HuH-7 (cell line): ENCODE results near the gene NLRC4.
"Not testable (repeated sequence)": the region's sequence is repeated elsewhere in the genome, so short reads cannot be mapped to it uniquely, and the experiment has no call there.

ENCODE experiments used
- DNase-seq: peaks from one replicate; pipeline ENCODE4 v3.0.0; 2011; ENCODE audit warnings: low spot score

The NLRC4 gene

DNA sequence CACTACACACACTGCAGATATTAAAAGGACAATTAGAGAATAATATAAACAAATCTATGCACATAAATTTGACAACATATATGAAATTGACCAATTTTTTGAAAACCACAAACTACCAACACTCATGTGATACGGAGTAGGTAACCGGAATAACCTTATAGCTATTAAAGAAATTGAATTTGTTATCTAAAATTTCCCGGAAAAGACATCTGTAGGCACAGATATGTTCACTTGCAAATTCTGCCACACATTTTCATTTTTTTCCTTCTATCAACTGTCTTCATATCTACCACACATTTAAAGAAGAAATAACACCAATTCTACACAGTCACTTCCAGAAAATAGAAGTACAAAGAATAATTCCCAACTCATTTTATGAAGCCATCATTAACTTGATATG is 22.4 kb downstream of the NLRC4 start:
- DNase-seq, result no peak

DNA sequence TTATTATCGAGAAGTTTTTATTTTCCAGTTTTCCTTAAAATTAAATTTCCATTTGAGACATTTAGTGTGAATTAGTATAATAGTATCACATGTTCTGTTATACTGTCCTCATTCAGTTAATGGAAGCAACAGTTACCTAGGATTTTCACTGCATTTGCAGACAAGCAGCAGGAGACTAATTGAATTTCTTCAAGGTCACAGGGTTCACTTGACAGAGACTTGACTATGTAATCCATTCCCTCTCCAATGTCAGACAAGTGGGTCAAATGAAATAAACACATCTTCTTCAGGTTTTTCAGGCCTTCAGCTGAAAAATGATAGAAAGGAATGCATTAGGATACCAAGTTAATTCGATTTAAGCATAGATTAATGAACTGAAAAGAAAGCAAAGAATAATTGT is 26.7 kb downstream of the NLRC4 start:
- DNase-seq, result no peak

DNA sequence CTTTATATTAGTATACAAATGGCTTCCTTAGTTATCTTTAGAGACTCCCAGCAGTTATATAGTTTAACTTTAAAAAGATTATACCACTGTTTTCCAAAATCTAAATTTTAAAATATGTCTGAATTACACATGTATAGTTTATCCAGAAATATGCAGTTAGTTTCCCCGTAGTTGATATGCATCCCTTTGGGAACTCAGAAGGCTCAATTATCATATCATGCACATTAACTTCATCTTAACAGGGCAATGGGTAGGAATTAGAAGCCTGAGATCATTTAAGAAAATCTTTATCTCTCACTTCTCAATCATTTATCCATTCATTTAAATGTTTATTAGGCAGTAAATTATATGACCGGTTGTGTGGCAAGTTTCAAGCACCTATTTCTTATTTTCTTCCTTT is 27.2 kb downstream of the NLRC4 start:
- no peak for DNase-seq

DNA sequence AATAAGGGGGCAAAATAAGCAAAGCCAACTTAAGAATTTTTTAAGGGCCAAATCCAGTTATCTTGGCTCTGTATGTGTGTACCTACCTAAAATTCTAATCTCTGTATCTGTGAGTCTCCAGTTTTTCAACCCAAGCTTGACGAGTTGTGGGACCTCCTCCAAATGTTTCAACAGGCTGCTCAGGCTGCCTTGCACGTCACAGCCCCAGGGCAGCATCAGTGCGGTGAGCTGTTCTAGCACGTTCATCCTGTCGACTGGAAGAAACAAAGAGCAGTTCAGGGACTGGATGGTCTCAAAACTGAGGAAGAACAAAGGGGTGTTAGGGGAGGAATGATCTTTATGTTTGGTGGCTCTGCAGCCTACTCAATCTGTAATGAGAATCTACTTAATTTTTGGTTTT is 29.4 kb downstream of the NLRC4 start:
- no peak for DNase-seq

DNA sequence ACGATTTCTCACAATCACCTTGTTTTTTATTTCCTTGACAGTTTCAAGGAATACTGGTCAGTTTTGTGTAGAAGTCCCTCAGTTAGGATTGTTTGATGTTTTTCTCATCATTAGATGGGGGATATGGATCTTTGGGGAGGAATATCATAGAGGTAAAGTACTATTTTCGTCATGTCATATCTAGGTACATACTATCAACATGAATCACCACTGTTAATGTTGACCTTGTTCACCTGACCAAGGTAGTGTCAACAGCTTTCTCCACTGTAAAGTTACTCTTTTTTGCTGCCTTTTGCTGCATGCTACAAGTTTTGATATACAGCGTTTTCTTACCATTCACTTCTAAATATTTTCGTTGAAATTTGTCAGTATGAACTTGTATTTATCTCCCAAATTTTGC is 32.7 kb downstream of the NLRC4 start:
- DNase-seq, result no peak

DNA sequence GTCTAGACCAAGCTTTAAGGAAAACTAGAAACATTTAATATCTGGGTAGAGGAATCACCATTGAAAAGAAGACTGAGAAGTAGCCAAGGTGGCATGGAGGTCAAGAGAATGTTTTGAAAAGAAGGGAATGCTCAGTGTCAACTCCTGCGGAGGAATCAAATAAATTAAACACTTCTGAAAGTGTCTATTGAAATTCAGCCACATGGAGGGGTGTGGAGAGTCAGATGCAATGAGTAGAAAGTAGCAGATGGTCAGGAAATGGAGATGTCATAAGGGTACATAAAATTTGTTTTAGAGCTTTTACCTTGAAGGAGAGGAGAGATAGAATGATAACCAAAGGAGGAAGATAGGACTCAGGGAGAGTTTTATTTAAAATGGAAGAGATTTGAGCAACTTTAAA is 35.1 kb downstream of the NLRC4 start:
- DNase-seq, result no peak

DNA sequence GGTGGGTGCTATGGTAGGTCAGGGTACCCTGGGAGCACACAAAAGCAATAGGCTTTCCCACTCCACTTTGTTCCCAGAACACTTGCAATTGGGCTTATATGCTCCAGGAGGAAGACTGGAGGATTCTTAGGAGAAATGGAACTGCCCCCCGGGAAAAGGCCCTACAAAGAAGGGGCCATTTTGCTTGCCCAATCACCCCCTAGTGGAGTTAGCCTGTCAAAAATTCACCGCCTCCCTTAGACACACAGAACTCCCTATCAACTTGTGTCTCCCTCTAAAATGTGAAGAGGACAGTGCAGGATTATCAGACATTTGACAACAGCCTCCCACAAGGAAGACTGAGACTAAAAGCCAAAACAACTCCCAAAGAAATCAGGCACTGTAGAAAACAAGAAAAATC is 36.5 kb downstream of the NLRC4 start:
- DNase-seq, result no peak

DNA sequence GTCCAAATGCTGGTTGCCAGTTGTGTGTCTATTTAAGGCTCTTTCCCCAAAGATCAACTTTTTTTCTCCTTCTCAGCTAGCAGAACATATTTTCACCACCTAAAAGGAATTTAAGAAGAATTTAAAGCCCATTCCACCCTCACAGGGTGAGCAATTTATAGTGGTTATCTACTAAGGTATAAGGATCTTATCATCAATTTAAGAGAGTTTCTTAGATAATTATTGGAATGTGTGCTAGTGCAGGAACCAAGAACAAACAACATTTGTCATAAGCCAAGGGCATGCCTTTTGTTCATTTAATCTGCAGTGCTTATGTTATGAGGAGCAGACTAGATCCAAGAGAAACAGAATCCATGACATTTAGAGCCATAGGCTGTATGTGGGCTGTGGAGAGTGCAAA is 37.2 kb downstream of the NLRC4 start:
- DNase-seq, result no peak

DNA sequence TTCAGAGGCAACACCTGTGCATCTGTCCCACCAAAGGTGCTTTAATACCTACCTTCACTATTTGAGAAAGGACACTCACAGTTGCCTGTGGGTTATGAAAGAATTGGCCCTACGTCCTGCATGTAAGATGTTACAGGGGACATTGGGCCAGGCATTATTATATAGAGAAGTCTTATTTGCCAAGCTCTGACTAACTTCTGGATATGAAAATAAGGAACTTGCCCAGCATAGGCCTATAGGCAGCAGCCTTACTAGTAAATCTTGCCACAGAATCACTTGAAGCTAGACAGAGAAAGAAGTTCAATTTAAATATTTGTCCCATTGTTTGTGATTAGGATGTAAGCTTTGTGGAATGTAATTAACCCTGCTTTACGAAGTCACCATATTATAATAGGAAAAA is 41.7 kb downstream of the NLRC4 start:
- DNase-seq, result no peak

DNA sequence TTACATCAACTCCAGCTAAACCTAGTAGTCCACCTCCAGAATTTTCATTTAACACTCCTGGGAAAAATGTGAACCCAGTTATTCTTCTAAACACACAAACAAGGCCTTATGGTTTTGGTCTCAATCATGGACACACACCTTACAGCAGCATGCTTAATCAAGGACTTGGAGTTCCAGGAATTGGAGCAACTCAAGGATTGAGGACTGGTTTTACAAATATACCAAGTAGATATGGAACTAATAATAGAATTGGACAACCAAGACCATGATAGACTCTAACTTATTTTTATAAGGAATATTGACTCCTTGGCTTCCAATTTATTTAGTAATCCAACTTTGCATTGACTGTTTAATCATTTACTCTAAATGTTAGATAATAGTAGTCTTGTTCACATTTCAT is 44.2 kb downstream of the NLRC4 start:
- no peak for DNase-seq

DNA sequence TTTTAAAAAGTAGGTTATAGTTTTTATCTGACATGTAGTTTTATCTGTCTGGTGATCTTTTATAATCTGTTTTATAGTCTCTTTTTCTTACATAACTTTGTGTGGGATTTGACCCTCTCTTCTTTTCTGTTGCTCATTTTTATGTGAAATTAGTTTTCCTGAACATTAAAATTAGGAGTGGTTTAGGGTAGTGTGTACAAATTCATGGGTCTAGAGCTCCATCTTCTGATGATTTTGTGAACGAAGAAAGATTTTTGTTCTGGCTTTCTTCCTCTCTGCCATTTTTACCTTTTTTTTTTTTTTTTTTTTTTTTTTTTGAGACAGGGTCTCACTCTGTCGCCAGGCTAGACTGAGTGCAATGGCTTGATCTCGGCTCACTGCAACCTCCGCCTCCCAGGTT is 52.4 kb downstream of the NLRC4 start:
- DNase-seq, result no peak

DNA sequence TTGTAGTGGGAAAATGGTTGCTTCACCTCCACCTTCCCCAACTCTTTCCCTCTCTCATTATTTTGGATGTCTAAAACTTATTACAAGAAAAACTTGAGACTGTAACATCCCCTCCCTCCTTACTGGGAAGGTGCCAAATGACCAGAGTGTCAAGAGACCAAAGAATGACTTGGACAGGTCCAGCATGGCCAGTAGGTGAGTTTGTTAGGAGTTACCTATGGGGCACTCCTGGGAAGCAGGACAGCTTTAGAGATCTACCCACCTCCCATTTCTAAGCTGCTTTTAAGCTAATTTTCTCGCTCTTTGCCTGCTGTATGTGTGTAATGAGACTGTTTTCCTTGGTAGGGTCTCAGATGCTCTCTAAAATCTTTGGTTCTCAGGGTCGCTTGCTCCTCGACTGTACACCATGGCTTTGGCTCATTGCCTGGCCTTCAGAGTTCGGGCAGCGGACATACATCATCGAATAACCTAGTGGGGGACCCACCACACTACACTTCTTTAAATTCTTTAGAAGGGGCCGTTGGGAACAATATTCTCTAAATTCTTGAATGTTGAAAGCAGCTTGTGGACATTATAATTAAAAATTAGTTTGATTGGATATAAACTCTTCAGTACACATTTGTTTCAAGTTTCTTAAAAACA is 53.8 kb downstream of the NLRC4 start:
- DNase-seq, result no peak

DNA sequence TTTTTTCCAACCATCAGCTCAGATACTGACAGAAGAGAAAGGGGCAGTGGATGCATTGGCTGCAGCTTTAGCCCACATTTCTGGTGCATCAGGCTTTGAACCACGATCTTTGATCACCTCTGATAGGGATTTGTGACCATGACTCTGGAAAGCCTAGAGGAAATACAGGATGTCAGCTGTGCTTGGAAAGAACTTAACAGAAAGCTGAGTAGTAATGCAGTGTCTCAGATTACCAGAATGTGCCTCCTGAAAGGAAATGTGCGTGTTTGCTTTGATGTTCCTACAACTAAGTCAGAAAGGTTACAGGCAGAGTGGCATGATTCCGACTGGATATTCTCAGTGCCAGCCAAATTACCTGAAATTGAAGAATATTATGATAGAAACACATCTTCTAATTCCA is 61.3 kb downstream of the NLRC4 start:
- DNase-seq, result not testable (repeated sequence)

DNA sequence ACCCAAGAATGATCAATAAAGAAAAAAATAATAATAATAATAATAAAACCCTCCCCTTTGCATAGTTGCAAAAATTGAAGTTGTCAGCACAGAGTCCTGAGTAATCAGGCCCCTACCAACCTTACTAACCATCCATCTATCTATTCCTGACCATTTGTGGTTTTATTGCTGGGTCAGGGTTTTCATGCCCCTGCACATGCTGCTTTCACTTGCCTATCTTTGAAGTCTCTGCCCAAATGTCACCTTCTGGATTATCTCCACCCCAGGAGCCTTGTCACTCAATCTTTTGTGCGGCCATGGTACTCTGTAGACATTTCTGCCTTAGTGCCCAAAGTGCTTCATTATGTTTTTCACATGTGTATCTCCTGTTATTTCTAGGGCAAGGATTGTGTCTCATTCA is 63.9 kb downstream of the NLRC4 start:
- no peak for DNase-seq

DNA sequence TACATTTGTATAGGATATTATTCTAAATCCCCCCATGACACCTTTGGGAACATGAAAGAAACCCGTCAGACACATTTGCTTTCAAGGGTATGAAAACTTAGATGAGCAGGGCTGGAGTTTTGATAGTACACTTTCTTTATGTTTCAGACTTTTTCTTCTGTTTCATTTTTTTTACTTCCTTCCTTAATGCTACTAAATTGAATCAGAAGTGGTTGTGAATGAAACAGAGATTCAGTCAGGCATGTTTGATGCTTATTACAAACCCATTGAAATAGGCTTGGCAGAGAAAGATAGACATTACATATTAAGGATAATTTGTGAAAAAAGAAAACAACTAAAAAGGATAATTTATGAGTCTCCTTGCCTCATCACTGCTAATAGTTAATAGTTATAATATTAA is 72.3 kb downstream of the NLRC4 start:
- DNase-seq, result no peak

DNA sequence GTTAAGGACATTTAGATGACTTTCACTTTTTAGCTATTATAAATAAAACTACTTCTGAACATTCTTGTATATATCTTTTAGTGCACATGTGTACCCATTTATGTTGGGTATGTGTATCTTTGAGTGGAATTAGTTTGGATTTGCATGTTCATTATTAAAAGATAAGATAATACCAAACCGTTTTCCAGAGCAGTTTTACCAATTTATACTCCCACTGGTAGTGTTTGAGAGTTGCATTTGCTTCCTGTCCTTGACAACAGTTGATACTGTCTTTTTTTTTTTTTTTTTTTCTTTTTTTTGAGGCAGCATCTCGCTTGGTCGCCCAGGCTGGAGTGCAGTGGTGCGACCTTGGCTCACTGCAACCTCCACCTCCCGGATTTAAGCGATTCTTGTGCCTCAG is 75.7 kb downstream of the NLRC4 start:
- DNase-seq, result no peak

DNA sequence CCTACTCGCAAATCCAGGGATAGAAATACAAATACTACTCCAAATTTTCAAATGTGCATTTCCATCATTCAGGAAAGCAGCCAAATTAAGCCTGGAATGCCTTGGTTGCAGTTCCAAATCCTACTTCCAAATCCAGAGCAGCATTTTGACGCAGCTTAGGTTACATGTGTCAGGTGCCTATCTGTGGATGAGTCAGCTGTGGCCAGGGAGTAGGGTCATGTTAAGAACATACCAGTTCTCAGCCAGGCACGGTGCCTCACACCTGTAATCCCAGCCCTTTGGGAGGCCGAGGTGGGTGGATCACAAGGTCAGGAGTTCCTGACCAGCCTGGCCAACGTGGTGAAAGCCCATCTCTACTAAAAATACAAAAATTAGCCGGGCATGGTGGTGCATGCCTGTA is 82.0 kb downstream of the NLRC4 start:
- no peak for DNase-seq
